IMR-90 (cell line): ENCODE measurements around the gene P3R3URF.

ENCODE experiments used
- BHLHE40 ChIP-seq: fragments of 150-350 bp; IDR thresholded peaks from 2 replicates; pipeline ENCODE4 v1.6.1; 2016; ENCODE audit warnings: mild to moderate bottlenecking, low read depth, low read length
- CTCF ChIP-seq: conservative IDR thresholded peaks from 2 replicates; pipeline ENCODE4 v1.5.1; 2012; ENCODE audit warnings: mild to moderate bottlenecking, low read depth, low read length, improper control_type of control experiment
- MAFK ChIP-seq: IDR thresholded peaks from 2 replicates; pipeline ENCODE4 v1.6.1; 2012; ENCODE audit warnings: low read depth, low read length, improper control_type of control experiment
- MXI1 ChIP-seq: IDR thresholded peaks from 2 replicates; pipeline ENCODE4 v1.6.1; 2012; ENCODE audit warnings: low read depth, mild to moderate bottlenecking, low read length, moderate library complexity, borderline replicate concordance
- POLR2A ChIP-seq: IDR thresholded peaks from 2 replicates; pipeline ENCODE4 v1.6.1; 2012; ENCODE audit warnings: mild to moderate bottlenecking, low read depth, low read length
- RAD21 ChIP-seq: IDR thresholded peaks from 2 replicates; pipeline ENCODE4 v1.6.1; 2012; ENCODE audit warnings: low read length, improper control_type of control experiment
- RCOR1 ChIP-seq: IDR thresholded peaks from 2 replicates; pipeline ENCODE4 v1.6.1; 2012; ENCODE audit warnings: mild to moderate bottlenecking, low read length, improper control_type of control experiment; ENCODE audit not compliant: insufficient replicate concordance
- RFX5 ChIP-seq: IDR thresholded peaks from 2 replicates; pipeline ENCODE4 v1.8.0; 2012; ENCODE audit warnings: low read depth, mild to moderate bottlenecking, low read length, moderate library complexity
- SMC3 ChIP-seq: fragments of 150-350 bp; IDR thresholded peaks from 2 replicates; pipeline ENCODE4 v1.6.1; 2016; ENCODE audit warnings: low read depth, mild to moderate bottlenecking, antibody characterized with exemption, low read length, moderate library complexity

- TF ChIP-seq CTCF (no peak), RFX5 (no peak), SMC3 (no peak), MAFK (no peak), POLR2A (no peak), RCOR1 (no peak), MXI1 (no peak), RAD21 (no peak), BHLHE40 (no peak)
Measured at GRCh38 chr1:46205141-46205540, 28.9 kb upstream of the P3R3URF start.
